Measurements from ENCODE around the gene HUNK. TPM values are rescaled to one million over a fixed set of nuclear protein-coding genes. Genes with fewer than 3 reads are reported as not detected.

The HUNK gene
- total and polyA plus RNA-seq, 2 donors (not counting 1 experiment from before 2014, with no cell fraction given) = 0.01 to 0.07 TPM

DNA sequence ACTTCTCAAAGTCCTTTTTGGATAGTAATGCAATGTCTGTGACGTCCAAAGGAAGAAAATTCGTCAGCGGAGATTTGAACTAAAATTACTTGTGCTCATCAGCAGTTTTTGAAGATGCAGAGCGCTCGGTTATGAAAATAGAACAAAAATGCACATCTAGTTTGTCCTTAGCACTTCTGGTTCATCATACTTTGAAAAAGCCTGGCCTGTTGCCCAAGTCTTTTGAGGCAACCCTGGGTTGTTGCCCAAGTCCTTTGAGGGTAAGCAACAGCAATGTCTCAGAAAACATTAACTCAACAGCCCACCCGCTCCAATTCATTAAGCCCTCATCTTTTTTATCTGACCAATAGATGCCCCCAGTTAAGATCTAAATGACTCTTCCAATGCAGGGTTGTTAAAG lies 91.9 kb downstream of the HUNK start:
- no peaks in the 10 kb centered on the region for H3K9me3 Mint-ChIP-seq (ENCODE audit: insufficient read depth)
- no peak overlapping the region for H3K4me3 Mint-ChIP-seq
- WGBS (ENCODE audit: insufficient coverage) = 89% methylated on average over 5 of the region's 6 CpGs
- H3K27me3 Mint-ChIP-seq = peaks cover 13% of the 10 kb centered on the region
- intact Hi-C loops (cut with micrococcal nuclease) = no loop called here
- peaks cover 0 to 2% (median 0%) of the 10 kb centered on the region in 4 experiments for H3K27me3 ChIP-seq (replicated peaks in 1 of 4; ENCODE audit: control extremely low read depth in 1 of 4, control insufficient read depth in 3 of 4, insufficient read depth in 4 of 4, low read length in 3 of 4)
- no peaks in the 10 kb centered on the region for H3K4me1 Mint-ChIP-seq
- no peak overlapping the region for H3K4me2 ChIP-seq (replicated peaks; ENCODE audit: low read depth, low read length, poor library complexity, severe bottlenecking)
- DNase-seq (no peak), ATAC-seq (ENCODE audit: low read depth) (no peak)
- no peak overlapping the region for H3K27ac ChIP-seq (ENCODE audit: low read length in 2 of 2)
- H3K27ac Mint-ChIP-seq = no peak overlapping the region
- ChIA-PET CTCF (no interaction called here), POLR2A (no interaction called here)
- no peak overlapping the region for H3K4me3 ChIP-seq (ENCODE audit: control extremely low read depth in 1 of 5, extremely low read depth in 1 of 5, insufficient read depth in 1 of 5, low read depth in 2 of 5, low read length in 4 of 5)
- no peak overlapping the region for H2AFZ ChIP-seq (ENCODE audit: insufficient read depth, low read depth, low read length, poor library complexity, severe bottlenecking)
- no peaks in the 10 kb centered on the region for H4K20me1 ChIP-seq (ENCODE audit: control insufficient read depth, insufficient read depth, low read length, poor library complexity, severe bottlenecking)
- no peaks in the 10 kb centered on the region for H3K79me2 ChIP-seq (ENCODE audit: control insufficient read depth, insufficient read depth, low read length)
- TF ChIP-seq, protein P1, sequence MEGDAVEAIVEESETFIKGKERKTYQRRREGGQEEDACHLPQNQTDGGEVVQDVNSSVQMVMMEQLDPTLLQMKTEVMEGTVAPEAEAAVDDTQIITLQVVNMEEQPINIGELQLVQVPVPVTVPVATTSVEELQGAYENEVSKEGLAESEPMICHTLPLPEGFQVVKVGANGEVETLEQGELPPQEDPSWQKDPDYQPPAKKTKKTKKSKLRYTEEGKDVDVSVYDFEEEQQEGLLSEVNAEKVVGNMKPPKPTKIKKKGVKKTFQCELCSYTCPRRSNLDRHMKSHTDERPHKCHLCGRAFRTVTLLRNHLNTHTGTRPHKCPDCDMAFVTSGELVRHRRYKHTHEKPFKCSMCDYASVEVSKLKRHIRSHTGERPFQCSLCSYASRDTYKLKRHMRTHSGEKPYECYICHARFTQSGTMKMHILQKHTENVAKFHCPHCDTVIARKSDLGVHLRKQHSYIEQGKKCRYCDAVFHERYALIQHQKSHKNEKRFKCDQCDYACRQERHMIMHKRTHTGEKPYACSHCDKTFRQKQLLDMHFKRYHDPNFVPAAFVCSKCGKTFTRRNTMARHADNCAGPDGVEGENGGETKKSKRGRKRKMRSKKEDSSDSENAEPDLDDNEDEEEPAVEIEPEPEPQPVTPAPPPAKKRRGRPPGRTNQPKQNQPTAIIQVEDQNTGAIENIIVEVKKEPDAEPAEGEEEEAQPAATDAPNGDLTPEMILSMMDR (IDR thresholded peaks at IDR 0.05) = no peak
- TF ChIP-seq EZH2 (IDR thresholded peaks at IDR 0.05; ENCODE audit: borderline replicate concordance, insufficient read depth, low read depth, low read length, poor library complexity, severe bottlenecking) = no peak
- H3K9me3 ChIP-seq (ENCODE audit: control extremely low read depth in 1 of 3, control insufficient read depth in 2 of 3, insufficient read depth in 1 of 3, low read length in 2 of 3) = peaks cover 0 to 5% (median 0%) of the 10 kb centered on the region in 3 donors
- H3K9ac ChIP-seq (ENCODE audit: low read length) = no peak overlapping the region
- H3K36me3 ChIP-seq (replicated peaks in 1 of 2; ENCODE audit: control extremely low read depth in 1 of 2, control insufficient read depth in 1 of 2, extremely low read depth in 1 of 2, insufficient read depth in 2 of 2, low read length in 1 of 2) = no peaks in the 10 kb centered on the region
- H3K4me1 ChIP-seq (ENCODE audit: control insufficient read depth in 2 of 2, insufficient read depth in 2 of 2, low read length in 2 of 2) = no peaks in the 10 kb centered on the region

DNA sequence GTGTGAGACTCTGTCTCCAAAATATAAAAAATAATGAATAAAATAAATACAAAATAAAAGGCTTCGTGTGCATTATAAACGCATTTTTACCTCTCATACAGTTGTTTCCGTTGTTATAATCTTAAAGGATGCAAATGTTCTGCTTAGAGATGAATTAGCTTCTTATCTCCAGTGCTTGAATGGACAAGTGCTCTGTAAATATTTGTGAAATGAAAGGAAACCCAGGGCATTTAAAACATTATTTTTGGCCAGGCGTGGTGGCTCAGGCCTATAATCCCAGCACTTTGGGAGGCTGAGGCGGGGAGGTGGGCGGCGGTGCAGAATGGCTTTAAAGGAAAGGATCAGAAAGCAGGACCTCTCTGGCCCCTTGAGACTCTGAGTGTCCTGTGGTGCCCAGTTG lies 94.5 kb downstream of the HUNK start:
- Mint-ChIP-seq H3K9me3 (ENCODE audit: insufficient read depth) (no peaks in the 10 kb centered on the region), H3K27me3 (peaks cover 16% of the 10 kb centered on the region), H3K4me1 (no peaks in the 10 kb centered on the region), H3K27ac (no peak overlapping the region), H3K4me3 (no peak overlapping the region)
- no peaks in the 10 kb centered on the region for H3K36me3 ChIP-seq (replicated peaks in 1 of 2; ENCODE audit: control extremely low read depth in 1 of 2, control insufficient read depth in 1 of 2, extremely low read depth in 1 of 2, insufficient read depth in 2 of 2, low read length in 1 of 2)
- no peak for ATAC-seq (ENCODE audit: low read depth)
- H3K79me2 ChIP-seq (ENCODE audit: control insufficient read depth, insufficient read depth, low read length) = no peaks in the 10 kb centered on the region
- H3K9ac ChIP-seq (ENCODE audit: low read length) = no peak overlapping the region
- WGBS (ENCODE audit: insufficient coverage) = 96% methylated on average over 4 of the region's 7 CpGs
- no peaks in the 10 kb centered on the region for H3K27me3 ChIP-seq (replicated peaks in 1 of 4; ENCODE audit: control extremely low read depth in 1 of 4, control insufficient read depth in 3 of 4, insufficient read depth in 4 of 4, low read length in 3 of 4)
- no peak for DNase-seq
- POLR2A ChIA-PET = no interaction called here
- no peak for TF ChIP-seq EZH2 (IDR thresholded peaks at IDR 0.05; ENCODE audit: borderline replicate concordance, insufficient read depth, low read depth, low read length, poor library complexity, severe bottlenecking)
- TF ChIP-seq, protein P1 (IDR thresholded peaks at IDR 0.05) = no peak
- H3K4me2 ChIP-seq (replicated peaks; ENCODE audit: low read depth, low read length, poor library complexity, severe bottlenecking) = no peak overlapping the region
- intact Hi-C loops (cut with micrococcal nuclease) = no loop called here
- H3K4me1 ChIP-seq (ENCODE audit: control insufficient read depth in 2 of 2, insufficient read depth in 2 of 2, low read length in 2 of 2) = no peaks in the 10 kb centered on the region
- no peak overlapping the region for H3K4me3 ChIP-seq (ENCODE audit: control extremely low read depth in 1 of 5, extremely low read depth in 1 of 5, insufficient read depth in 1 of 5, low read depth in 2 of 5, low read length in 4 of 5)
- CTCF ChIA-PET = no interaction called here
- H4K20me1 ChIP-seq (ENCODE audit: control insufficient read depth, insufficient read depth, low read length, poor library complexity, severe bottlenecking) = no peaks in the 10 kb centered on the region
- H3K27ac ChIP-seq (ENCODE audit: low read length in 2 of 2) = no peak overlapping the region
- peaks cover 0 to 3% (median 0%) of the 10 kb centered on the region in 3 donors for H3K9me3 ChIP-seq (ENCODE audit: control extremely low read depth in 1 of 3, control insufficient read depth in 2 of 3, insufficient read depth in 1 of 3, low read length in 2 of 3)
- no peak overlapping the region for H2AFZ ChIP-seq (ENCODE audit: insufficient read depth, low read depth, low read length, poor library complexity, severe bottlenecking)

Data from B cell (primary cell).